ENCODE results near the gene PLA2G2A. TPM values are rescaled to one million over a fixed set of nuclear protein-coding genes. Genes with fewer than 3 reads are reported as not detected.

The PLA2G2A gene
- total RNA-seq, 1 donor from 2014 or later, result not detected

DNA sequence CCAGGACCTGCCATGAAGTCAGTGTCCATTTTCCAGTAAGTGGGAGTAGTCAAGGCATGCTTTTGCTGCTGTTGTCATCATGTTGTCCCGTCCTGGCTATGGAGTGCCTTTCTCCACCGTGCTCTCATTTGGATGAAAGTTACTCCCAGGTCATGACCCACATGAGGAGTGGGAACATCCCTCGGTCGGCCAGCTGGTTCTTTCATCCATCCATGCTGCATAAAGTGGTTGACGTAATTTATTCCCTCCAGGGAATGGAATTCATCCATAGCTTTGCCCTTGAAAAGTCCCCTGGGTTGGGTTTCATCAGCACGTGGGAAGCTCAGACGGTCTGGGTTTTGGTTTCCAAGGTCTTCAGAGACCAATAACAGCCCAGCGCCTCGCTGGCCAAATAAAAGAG, 11.6 kb downstream of the PLA2G2A start:
- H3K4me3 ChIP-seq (ENCODE audit: low read depth, low read length), result no peak overlapping the region
- no peak for DNase-seq (ENCODE audit: low read depth)
- peak; percentile 23 for FAIRE-seq
- peaks cover 4% of the 10 kb centered on the region for H3K27me3 ChIP-seq (ENCODE audit: control insufficient read depth, insufficient read depth, low read length)
- TF ChIP-seq, protein P1, sequence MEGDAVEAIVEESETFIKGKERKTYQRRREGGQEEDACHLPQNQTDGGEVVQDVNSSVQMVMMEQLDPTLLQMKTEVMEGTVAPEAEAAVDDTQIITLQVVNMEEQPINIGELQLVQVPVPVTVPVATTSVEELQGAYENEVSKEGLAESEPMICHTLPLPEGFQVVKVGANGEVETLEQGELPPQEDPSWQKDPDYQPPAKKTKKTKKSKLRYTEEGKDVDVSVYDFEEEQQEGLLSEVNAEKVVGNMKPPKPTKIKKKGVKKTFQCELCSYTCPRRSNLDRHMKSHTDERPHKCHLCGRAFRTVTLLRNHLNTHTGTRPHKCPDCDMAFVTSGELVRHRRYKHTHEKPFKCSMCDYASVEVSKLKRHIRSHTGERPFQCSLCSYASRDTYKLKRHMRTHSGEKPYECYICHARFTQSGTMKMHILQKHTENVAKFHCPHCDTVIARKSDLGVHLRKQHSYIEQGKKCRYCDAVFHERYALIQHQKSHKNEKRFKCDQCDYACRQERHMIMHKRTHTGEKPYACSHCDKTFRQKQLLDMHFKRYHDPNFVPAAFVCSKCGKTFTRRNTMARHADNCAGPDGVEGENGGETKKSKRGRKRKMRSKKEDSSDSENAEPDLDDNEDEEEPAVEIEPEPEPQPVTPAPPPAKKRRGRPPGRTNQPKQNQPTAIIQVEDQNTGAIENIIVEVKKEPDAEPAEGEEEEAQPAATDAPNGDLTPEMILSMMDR (IDR thresholded peaks at IDR 0.05; ENCODE audit: insufficient read depth, low read length, severe bottlenecking), result no peak
- H3K36me3 ChIP-seq (ENCODE audit: control insufficient read depth, insufficient read depth, low read length), result no peaks in the 10 kb centered on the region

DNA sequence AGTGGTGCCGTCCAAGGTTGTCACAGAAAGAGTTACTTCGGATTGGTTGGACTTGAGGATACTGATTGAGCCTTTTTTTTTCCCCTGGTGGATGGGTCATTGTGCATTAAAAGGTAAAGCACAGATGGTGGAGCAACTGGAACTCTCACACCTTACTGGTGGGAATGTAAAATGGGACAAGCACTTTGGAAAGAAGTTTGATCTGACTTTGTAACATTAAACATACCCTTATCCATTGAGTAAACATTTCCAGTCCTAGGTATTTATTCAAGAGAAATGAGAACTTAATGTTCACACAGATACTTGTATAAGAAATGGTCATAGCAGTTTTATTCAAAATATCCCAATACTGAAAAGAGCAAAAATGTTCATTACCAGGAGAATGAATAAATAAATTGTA, 14.9 kb downstream of the PLA2G2A start:
- TF ChIP-seq, protein P1 (IDR thresholded peaks at IDR 0.05; ENCODE audit: insufficient read depth, low read length, severe bottlenecking), result no peak
- Histone ChIP-seq H3K36me3 (ENCODE audit: control insufficient read depth, insufficient read depth, low read length) (no peaks in the 10 kb centered on the region), H3K4me3 (ENCODE audit: low read depth, low read length) (no peak overlapping the region), H3K27me3 (ENCODE audit: control insufficient read depth, insufficient read depth, low read length) (peaks cover 4% of the 10 kb centered on the region)
- FAIRE-seq, result peak; percentile 13
- no peak for DNase-seq (ENCODE audit: low read depth)

DNA sequence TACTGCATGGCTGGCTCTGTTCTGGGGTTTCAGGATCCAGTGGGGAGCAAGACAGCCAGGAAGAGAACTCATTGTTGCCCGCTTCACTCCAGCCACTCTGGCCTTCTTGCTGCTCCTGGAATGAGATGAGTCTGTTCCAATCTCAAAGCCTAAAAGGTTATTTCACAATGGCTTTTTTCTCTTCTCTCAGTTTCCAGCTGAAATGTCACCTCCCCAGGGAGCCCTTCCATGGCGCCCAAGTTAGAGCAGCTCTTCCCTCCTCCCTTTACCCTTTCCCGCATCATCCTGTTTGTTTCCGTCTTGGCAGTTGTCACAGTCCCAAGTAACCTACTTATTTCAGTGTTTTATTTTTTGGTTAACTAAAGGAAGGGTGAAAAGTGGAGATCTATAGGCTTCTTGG, 15.8 kb downstream of the PLA2G2A start:
- FAIRE-seq (no peak), DNase-seq (ENCODE audit: low read depth) (no peak)
- H3K36me3 ChIP-seq (ENCODE audit: control insufficient read depth, insufficient read depth, low read length), result no peaks in the 10 kb centered on the region
- H3K27me3 ChIP-seq (ENCODE audit: control insufficient read depth, insufficient read depth, low read length), result peaks cover 6% of the 10 kb centered on the region
- H3K4me3 ChIP-seq (ENCODE audit: low read depth, low read length), result no peak overlapping the region
- TF ChIP-seq, protein P1 (IDR thresholded peaks at IDR 0.05; ENCODE audit: insufficient read depth, low read length, severe bottlenecking), result no peak

DNA sequence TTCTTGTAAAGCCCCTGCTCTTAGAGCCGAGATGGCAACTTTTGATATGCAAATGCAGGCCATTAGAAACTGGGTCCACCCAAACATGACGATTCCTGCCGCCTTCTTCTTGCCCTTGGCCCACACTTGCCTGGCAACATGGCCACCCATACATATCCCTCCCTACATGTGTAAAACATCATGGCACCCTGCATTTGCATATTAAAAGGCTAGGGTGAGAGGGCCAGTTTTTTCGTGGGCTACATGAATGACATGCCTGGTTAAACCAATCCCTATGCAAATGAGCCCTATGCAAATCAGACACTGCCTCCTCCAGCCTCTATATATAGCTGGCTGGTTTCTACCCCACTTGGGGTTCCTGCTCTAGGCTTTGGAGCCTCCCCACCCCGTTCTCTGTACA, 18.8 kb downstream of the PLA2G2A start:
- TF ChIP-seq, protein P1 (IDR thresholded peaks at IDR 0.05; ENCODE audit: insufficient read depth, low read length, severe bottlenecking), result no peak
- Histone ChIP-seq H3K36me3 (ENCODE audit: control insufficient read depth, insufficient read depth, low read length) (no peaks in the 10 kb centered on the region), H3K27me3 (ENCODE audit: control insufficient read depth, insufficient read depth, low read length) (peaks cover 11% of the 10 kb centered on the region), H3K4me3 (ENCODE audit: low read depth, low read length) (no peak overlapping the region)
- FAIRE-seq, result no peak
- no peak for DNase-seq (ENCODE audit: low read depth)

DNA sequence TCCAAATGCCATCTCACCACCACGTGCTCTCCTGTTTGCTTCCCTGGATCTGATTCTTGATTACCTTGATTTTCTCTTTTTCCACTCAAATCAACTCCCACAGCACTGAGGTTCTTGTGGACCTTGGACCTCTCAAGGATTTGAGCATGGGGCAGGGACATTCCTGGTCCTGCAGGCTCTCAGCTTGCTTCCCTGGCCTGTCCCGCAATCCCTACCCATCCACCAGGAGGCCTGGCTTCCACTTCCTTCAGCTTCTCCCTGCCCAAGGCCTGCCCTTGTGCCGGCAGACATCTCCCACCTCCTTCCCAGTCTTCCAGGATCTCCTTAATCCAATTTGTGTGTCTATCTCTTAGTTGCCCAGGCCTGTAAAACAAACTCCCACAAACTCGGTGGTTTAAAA, 21.6 kb downstream of the PLA2G2A start:
- no peak for FAIRE-seq
- Histone ChIP-seq H3K36me3 (ENCODE audit: control insufficient read depth, insufficient read depth, low read length) (no peaks in the 10 kb centered on the region), H3K4me3 (ENCODE audit: low read depth, low read length) (no peak overlapping the region), H3K27me3 (ENCODE audit: control insufficient read depth, insufficient read depth, low read length) (peaks cover 7% of the 10 kb centered on the region)
- DNase-seq (ENCODE audit: low read depth), result no peak
- TF ChIP-seq, protein P1 (IDR thresholded peaks at IDR 0.05; ENCODE audit: insufficient read depth, low read length, severe bottlenecking), result peak; percentile 8

DNA sequence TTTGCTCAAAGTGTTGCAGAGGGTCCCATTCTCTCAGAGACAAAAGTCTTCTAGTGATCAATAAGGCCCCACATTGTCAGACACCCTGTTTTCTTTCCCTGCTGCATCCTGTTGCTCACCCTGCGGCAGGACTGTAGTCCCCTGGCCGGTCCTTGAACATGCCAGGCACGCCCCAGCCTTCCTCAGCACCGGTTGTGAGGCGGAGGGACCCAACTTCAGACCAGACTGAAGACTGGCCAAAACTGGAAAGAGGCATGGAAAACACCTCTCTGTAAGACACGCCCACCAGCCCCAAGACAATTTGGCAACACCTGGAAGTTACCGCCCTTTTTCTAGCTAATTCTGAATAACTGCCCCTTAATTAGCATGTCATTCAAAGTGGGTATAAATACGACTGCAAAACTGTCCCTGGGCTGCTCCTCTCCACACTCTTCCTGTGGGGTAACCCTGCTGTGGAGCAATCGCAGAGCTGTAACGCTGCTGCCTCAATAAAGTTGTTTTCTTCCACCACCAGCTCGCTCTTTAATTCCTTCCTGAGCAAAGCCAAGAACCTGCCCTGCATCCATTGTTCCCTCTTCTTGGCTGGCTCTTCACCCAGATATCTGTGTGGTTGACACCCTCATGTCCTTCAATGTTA, 23.8 kb downstream of the PLA2G2A start:
- Histone ChIP-seq H3K36me3 (ENCODE audit: control insufficient read depth, insufficient read depth, low read length) (no peaks in the 10 kb centered on the region), H3K27me3 (ENCODE audit: control insufficient read depth, insufficient read depth, low read length) (peaks cover 7% of the 10 kb centered on the region), H3K4me3 (ENCODE audit: low read depth, low read length) (no peak overlapping the region)
- DNase-seq (ENCODE audit: low read depth), result no peak
- FAIRE-seq, result peak; percentile 73
- TF ChIP-seq, protein P1 (IDR thresholded peaks at IDR 0.05; ENCODE audit: insufficient read depth, low read length, severe bottlenecking), result no peak

All from bronchial epithelial cell (primary cell).